Erythroblast (primary cell): Measurements from ENCODE around the gene SYT1.

Experiments used
- DNase-seq, 2 experiments: peaks; one replicate each; lab custom pipeline; 2025; lab: John Stamatoyannopoulos, UW
- GATA1 ChIP-seq: IDR thresholded peaks from 2 replicates; pipeline ENCODE4 v1.6.1; 2011; ENCODE audit warnings: low read depth, mild to moderate bottlenecking, control low read depth, low read length, moderate library complexity
- POLR2A ChIP-seq: IDR thresholded peaks from 2 replicates; pipeline ENCODE4 v1.6.1; 2011; ENCODE audit warnings: mild to moderate bottlenecking, low read length

Gene SYT1

GRCh38 chr12:79288911-79289310 lies 424.3 kb downstream of the SYT1 start:
- DNase-seq = no peak
- TF ChIP-seq GATA1 (no peak), POLR2A (no peak)

DNA sequence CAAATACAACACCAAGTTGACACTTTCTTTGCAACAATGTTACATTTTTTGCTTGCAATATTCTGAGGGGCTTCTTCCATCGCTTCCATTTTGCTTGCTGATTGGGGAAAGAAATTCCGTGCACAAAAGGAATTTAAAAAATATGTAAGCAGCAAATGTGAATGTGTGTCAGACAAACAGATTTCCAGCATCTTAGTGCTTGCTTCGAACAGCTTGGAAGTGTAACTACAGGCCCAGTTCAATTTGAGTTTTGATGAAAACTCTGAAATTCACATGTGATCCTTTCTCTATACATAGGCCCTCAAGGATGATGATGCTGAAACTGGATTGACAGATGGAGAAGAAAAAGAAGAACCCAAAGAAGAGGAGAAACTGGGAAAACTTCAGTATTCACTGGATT lies 427.1 kb downstream of the SYT1 start:
- no peak for DNase-seq
- TF ChIP-seq POLR2A (no peak), GATA1 (no peak)

DNA sequence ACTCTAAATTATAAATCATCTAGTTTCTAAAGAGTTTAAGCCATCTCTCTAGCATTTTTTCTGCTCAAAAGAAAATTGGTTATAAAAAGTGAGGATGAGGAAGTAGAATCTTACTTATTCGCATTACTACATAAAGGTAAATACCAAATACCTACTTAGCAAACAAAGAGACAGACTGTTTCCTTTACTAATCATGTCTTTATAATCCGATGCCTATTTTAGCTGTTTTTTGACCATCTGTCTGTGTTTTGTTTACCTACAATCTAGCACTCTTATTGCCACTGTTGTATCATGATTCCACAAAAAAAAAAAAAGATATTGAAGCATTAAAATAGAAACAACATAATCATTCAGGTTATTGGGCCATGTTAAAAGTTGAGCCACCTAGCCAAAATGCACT lies 430.0 kb downstream of the SYT1 start:
- no peak for TF ChIP-seq GATA1
- no peak for TF ChIP-seq POLR2A
- DNase-seq = no peak

GRCh38 chr12:79295572-79295971 lies 431.0 kb downstream of the SYT1 start:
- no peak for TF ChIP-seq POLR2A
- TF ChIP-seq GATA1 = no peak
- DNase-seq = no peak

DNA sequence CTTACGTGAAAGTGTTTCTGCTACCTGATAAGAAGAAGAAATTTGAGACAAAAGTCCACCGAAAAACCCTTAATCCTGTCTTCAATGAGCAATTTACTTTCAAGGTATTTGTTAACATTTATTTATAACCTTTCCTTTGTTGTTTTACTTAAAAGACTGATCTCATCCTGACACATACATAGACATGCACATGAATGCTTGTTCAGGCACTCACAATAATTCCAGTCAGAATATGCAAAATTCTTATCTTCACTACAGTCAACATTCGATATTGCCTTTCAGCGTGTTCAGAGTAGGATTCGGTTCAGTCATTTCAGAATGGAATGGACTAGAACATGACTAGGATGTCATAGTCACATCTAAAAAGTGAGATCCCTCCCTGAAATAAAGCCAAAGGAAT lies 431.6 kb downstream of the SYT1 start:
- no peak for TF ChIP-seq GATA1
- no peak for TF ChIP-seq POLR2A
- no peak for DNase-seq

DNA sequence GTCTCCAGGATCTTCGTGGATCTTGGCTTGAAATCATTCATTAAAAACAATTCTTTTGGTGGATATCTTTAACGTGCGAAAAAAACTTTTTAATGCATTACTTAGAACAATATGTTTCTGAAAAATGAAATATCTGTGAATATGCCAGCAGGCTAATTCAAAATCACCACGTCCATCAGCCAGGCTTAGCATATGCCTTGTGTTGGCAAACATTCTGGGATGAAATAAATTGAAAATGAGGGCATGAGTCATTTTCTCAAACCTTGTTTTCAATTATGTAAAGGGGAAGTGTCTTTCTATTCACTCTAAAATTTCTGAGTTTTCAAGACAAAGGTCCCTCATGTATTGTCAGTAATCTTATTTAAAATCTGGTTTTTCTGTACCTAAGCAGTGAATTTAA lies 432.3 kb downstream of the SYT1 start:
- no peak for DNase-seq
- TF ChIP-seq GATA1 (no peak), POLR2A (no peak)

GRCh38 chr12:79298506-79298905 lies 433.9 kb downstream of the SYT1 start:
- TF ChIP-seq GATA1 (no peak), POLR2A (no peak)
- no peak for DNase-seq

DNA sequence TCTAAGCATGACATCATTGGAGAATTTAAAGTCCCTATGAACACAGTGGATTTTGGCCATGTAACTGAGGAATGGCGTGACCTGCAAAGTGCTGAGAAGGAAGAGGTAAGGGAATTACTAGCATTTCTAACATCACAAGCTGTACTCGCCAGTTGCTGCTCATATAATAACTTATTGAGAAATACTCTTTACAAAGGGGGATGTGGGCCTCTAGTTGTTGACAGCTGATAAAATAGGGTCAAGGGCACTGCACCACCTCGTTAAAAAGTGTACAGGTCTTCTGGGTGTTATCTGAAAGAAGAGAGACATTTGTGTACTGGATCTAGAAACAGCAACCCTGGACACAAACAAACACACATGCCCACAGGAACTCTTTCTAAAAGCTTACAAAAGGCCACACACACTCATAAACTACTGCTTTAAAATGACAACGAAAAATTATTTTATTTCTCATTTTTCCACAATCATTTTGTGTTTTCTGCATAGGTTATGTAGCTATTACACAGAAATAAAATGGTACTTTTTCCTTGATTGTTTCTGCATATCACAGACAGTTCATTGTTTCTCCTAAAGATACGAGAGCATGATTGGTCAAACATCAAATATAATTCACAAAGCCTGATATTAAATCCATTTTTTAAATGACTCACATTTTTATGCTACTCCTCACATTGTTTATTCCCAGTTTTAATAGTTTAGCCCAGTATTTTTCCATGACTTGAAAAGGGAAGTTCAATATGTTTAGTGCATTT lies 435.0 kb downstream of the SYT1 start:
- TF ChIP-seq POLR2A (no peak), GATA1 (no peak)
- no peak for DNase-seq

DNA sequence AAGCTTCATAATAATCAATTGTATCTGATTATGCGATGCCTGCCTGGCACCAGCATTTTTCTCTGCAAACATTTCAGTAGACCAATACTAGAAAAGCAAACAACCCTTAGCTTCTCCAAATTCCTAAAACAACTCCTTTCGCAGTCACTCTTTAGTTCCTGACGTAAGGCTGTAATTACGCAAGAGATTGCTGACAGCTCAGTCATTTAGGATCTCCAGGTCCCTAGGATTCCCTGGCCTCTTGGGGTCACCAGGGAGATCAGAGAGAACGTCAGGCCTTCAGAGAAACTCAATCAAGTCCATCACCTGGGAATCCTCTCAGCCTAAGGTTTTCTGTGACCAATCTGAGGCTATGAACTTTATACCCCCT lies 435.6 kb downstream of the SYT1 start:
- TF ChIP-seq POLR2A = no peak
- TF ChIP-seq GATA1 = no peak
- no peak for DNase-seq

DNA sequence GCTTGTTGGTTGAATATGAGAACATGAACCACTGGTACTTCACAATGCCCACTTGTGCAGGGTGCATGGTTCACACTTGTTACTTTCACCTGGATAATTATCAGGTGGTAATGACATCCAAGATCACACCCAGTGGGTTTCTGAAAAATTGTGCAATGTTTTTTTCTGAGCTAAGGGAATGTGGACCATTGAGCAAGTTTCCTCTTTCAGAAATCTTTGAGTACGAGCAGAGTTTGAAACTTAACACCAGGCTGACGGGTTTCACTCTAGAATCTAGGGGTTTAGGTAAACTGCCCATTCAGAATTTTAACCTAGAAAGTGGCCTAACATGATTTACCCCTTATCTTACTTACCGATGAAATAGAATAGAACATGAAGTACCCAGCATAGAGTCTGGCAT lies 436.6 kb downstream of the SYT1 start:
- DNase-seq = no peak
- no peak for TF ChIP-seq POLR2A
- TF ChIP-seq GATA1 = no peak

DNA sequence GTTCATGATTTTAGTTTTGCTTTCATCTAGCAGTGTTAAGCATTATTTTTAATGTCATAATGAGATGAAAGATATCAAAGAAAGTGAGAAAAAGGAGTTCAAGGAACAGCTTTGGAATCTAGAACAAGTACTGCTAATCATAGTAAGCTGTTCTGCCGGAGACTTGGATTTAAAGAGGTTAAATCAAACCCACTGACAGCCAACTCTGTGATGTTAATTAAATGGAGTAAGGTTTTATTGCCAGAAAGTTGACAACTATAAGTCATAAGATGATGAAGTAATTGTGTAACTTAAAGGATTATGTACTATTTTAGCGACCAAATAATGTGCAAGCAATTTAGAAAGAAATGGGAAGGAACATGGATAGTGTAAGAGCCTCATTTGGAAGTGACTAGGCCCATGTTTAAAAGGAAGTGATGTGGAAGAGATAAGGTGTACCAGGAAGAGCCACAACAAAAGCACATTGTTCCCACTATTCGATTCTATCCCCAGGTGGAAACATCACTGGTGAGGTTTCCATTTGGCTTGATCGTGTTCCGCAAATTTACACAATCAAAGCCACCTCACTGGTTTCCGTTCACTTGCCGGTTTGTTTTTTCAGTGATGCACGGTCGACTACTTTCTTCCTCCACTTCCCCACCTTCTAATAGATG lies 437.7 kb downstream of the SYT1 start:
- TF ChIP-seq POLR2A (no peak), GATA1 (no peak)
- DNase-seq = no peak

GRCh38 chr12:79307340-79307739 lies 442.8 kb downstream of the SYT1 start:
- TF ChIP-seq GATA1 = no peak
- TF ChIP-seq POLR2A = no peak
- no peak for DNase-seq

GRCh38 chr12:79309039-79309438 lies 444.5 kb downstream of the SYT1 start:
- TF ChIP-seq GATA1 (no peak), POLR2A (no peak)
- DNase-seq = no peak

DNA sequence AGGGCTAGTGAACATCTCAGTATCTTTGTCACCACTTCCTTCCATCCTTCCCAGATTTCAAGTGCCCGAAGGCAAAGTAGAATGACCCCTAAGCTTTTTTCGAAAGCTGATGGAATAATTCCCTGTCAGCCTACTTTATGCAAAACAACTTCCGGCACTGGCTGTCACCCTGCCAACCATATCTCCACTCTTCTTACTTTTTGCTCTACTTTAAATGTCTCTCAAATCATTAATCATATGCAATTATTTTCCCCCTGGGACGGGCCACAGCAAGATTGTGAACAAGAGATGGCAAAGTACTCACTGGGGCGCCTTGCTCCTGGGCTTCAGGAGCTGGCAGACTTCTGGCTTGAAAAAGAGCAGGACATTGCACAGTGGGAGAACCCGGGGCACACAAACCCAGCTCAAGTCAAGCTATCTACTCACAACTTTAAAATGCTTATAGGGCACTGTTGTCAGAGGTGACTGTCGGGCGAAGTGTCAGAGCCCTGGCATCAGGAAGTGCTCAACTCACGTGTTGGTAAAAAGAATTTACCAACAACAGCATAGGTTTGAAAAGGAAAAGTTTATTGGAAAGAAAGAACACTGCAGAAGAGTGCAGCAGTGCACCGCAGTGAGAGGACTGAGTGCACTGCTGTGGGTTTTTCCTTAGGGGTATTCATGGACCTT lies 452.7 kb downstream of the SYT1 start:
- TF ChIP-seq POLR2A (no peak), GATA1 (no peak)
- DNase-seq = no peak
